Ishikawa (cell line): ENCODE results near the gene VGF.

Experiments
- CREB1 ChIP-seq: IDR thresholded peaks from 2 replicates; pipeline ENCODE4 v1.6.1; 2012; ENCODE audit warnings: low read depth
- ZBTB7A ChIP-seq: IDR thresholded peaks from 2 replicates; pipeline ENCODE4 v1.6.1; 2012; ENCODE audit warnings: low read depth

- TF ChIP-seq CREB1 (no peak), ZBTB7A (no peak)
Observed at GRCh38 chr7:101129603-101130117, 35.7 kb downstream of the VGF start.
